H1 (cell line): ENCODE data around the gene ADNP2. TPM values are rescaled to one million over a fixed set of nuclear protein-coding genes. Genes with fewer than 3 reads are reported as not detected.

Experiments
- KDM1A ChIP-seq: fragments of 200-600, 300-600 bp; sonication (generic); IDR thresholded peaks from 2 replicates; pipeline ENCODE4 v1.7.1; 2016; ENCODE audit warnings: mild to moderate bottlenecking, low read length, borderline replicate concordance
- RBBP5 ChIP-seq: IDR thresholded peaks from 2 replicates; pipeline ENCODE4 v1.7.1; 2012; ENCODE audit warnings: low read depth, mild to moderate bottlenecking, inconsistent platforms, low read length, moderate library complexity, borderline replicate concordance
- SP4 ChIP-seq: IDR thresholded peaks from 2 replicates; pipeline ENCODE4 v1.6.1; 2012; ENCODE audit warnings: low read length, inconsistent platforms
- polyA plus RNA-seq, 7 experiments: library from polyadenylated mRNA; depleted of rRNA in 3 of 7; stranded (reverse) in 5 of 7; unstranded in 2 of 7; fragments of >200 nt in 5 of 7; fragments of 200-250 nt in 2 of 7; gene quantifications; 1 replicate in 5 of 7; 2 replicates in 1 of 7; 4 replicates in 1 of 7; pipeline versions ENCODE4 v1.2.1 to v1.2.3, GENCODE V29; 2011 to 2013; ENCODE audit warnings: missing spikeins in 2 of 7, mixed read lengths in 2 of 7
- total RNA-seq: library from RNA; stranded (reverse); fragmentation: NEBNext Ultra II Directional; extraction: Animal tissue kit (Norgen Biotek cat#: 25700); gene quantifications from 2 replicates; pipeline ENCODE4 v1.2.1, GENCODE V29; 2021

Gene ADNP2
- total and polyA plus RNA-seq, 2 of the 8 experiments (the other 6 are each of a cell fraction or from before 2014, with no cell fraction given) = 25.1 to 61.6 TPM

DNA sequence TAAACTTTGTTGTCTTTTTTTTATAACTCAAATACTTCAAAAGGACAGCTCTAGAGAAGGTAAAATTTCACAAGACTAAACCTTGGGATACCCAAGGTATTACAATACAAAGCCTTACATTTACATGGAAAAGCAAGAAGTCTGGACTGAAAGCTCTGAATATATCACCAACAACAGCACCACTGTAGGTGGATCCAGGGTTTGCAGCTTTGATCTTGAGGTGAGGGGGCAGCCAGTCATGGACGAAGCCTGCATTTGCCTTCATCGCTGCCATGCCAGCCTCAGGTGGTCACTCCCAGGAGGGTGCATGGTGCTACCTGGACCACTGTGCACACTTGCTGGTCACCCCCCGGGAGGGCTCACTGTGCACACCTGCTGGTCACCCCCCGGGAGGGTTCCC lies 38.2 kb upstream of the ADNP2 start (continued):
- no peak for TF ChIP-seq RBBP5
- TF ChIP-seq SP4 = no peak
- TF ChIP-seq KDM1A = no peak
